GM19397 (cell line): Measurements from ENCODE around the gene FBXW8.

Experiments
- ATAC-seq: cut with Tn5 transposase; IDR thresholded peaks from one replicate; pipeline ENCODE4 v1.9.1; 2021; ENCODE audit warnings: mild to moderate bottlenecking, moderate library complexity; ENCODE audit not compliant: unreplicated experiment

Gene FBXW8

DNA sequence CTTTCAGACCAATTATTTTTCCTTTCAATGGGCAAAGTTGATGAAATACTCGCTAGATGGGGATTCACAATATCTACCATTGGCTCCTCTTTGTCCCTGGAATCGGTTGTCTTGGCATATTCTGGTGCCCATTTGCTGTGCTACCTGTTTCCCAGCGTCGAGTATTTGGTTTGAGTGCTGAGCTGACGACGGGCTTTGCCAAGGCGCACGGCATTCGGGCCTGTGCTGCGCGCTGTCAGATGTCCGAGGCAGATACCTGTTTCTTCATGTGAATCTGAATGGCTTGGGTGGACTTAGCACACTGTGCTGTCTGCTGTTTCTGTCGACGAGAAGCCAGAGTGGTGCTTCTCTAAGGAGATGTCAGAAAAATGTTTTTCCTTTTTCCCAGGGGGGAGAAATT lies 107.5 kb downstream of the FBXW8 start:
- no peak for ATAC-seq

GRCh38 chr12:117018685-117019084 lies 107.9 kb downstream of the FBXW8 start:
- no peak for ATAC-seq

- no peak for ATAC-seq
Measured at GRCh38 chr12:117019866-117020265, 109.1 kb downstream of the FBXW8 start.

- no peak for ATAC-seq
Measured at GRCh38 chr12:117020536-117021220, 109.9 kb downstream of the FBXW8 start.

- ATAC-seq, result no peak
Measured at GRCh38 chr12:117022465-117022864, 111.7 kb downstream of the FBXW8 start.

GRCh38 chr12:117023998-117024960 lies 113.5 kb downstream of the FBXW8 start:
- no peak for ATAC-seq

DNA sequence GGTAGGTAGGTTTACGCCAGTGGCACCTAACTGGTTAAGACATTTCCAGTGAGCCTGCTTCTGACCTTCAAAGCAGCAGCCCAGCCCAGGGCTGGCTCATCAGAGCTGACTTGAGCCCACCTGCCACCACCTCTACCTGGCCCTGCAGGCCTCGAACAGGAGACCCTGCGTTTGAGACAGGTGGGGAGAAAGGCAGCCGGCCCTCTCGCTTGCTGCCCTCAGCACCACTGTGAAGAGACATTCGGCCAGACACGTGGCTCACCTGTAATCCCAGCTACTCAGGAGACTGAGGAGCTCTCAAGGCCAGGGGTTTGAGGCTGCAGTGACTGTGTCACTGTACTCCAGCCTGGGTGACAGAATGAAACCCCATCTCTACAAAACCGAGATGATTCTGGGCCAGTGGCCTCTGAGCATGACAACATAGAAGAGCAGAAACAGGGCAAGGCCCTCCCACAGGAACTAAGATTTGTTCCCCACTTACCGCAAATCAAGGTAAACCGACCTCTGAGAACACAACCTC lies 114.3 kb downstream of the FBXW8 start:
- ATAC-seq, result no peak

DNA sequence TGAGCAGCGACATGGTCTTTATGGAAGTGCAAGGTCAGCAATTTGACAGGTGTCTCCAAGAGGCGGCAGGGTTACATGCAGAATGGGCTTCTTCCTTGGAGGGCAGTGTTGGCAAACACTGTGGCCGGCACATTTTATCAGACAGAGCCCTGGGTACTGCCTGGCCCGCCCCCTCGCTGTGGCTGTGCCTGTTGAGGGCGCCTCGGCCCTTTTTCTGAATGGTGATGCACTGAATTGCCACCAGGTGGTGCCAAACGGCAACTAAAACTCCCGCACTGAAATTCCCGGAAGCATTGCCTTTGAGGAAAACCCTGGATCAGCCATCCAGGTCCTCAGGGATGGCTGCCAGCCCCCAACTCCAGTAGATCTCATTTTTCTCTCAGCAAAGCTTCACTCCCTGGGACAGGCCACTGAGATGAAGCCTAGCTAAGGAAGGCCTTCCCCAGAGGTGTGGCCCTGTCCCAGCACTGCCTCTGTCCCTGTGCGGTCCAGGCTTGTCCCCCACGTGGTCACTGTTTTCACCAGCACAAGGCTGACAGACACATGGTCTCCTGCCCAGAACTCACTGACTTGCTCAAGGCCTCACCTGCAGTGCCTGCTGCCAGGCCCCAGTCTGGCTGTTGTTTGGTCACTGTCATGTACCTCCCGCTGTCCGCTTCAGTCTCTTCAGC lies 114.9 kb downstream of the FBXW8 start:
- ATAC-seq, result no peak

GRCh38 chr12:117026343-117026742 lies 115.6 kb downstream of the FBXW8 start:
- no peak for ATAC-seq

DNA sequence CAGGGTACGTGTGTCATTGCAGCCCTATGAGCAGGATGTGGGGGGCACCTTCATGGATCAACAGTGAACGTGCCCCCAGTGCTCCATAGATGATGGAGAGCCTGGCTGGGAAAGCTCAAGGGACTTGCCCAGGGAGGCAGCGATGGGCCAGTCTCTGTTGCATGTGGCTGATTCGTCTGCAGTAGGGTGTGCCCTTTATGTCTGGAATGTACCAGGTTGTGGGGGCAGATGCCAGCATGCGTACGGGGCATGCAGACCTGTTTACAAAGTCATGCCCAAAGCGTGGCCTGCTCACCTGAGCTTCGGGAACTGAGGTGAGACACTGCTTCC lies 116.1 kb downstream of the FBXW8 start:
- no peak for ATAC-seq

- ATAC-seq, result no peak
Measured at GRCh38 chr12:117027251-117028086, 116.7 kb downstream of the FBXW8 start.

DNA sequence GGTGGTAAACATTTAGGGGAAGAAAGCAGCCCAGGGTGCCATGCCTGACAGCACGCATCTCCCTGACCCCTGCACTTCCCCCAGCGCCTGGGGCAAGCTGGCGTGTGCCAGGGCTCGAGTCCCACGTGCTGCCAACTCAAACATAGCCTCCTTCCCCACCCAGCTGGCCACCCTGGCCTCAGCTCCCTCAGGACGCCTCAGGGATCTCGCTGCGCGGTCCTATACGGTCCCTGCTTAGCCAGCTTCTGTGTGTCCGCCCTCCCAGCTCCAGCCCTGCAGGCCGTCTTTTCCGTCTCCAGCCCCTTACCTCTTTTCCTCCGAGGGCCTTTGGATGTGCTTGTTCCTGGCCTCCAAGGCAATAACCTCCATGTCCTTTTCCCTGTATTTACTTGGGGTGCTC lies 117.5 kb downstream of the FBXW8 start:
- no peak for ATAC-seq

DNA sequence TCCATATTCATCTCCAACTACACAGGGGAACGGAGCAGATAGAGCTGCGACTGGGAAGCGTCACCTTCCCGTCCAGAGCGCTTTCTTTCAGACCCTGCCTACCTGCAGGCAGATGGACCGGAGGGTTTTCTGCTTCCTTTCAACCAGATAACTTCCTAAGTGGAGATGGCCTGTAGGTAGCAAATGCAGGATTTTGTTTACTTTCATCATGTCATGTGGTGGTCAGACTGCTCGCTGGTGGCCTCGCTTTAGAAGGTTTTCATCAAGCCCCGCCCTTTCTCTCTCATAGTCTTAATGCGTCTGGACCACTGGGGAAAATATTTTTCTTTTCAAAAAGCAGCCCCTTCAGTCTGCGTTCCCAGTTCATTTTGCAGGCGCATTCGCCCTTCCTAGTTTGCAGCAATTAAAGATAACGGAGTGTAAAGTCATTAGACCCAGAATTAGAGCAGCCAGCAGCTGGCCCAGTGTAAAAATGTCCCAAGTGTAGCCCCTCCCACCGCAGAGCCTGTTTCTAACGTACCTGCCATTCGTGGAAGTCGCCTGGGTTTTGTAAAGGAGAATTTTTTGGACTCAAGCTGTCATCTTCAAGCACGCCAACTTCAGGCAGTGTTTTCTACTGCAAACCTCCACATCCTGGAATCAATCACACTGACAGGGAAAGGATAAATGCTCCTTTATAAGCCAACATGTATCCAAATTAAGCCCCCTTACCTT lies 119.6 kb downstream of the FBXW8 start:
- no peak for ATAC-seq

DNA sequence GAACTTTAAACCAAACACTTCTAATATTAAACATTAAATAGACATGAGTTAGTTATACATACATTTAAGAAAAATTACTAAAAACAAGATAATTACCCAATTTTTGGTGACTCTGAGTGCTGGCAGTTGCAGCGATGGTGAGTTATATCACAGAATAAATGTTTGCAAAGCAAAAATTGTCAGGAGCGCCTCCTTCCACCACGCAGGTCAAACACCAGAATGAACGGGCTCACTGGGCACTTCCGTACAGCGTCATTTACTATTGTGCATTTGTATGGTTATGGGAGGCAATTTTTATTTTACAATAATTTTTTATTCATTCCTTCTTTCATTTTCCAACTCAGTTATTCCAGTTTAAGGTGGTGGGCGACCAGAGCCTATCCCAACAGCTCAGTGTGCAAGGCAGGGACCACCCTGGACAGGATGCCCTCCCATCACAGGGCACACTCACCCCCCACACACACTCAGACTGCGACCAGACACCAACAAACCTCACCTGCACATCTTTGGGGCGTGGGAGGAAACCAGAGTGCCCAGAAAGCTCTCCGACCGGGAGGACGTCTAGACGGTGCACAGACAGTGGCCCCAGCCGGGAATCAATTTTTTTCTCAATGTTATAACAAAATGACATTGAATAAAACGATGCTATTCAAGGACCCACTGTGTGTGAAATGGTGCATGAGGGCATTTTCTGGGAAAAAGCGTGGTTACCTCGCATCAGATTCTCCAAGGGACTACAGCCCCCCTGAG lies 121.3 kb downstream of the FBXW8 start:
- ATAC-seq, result no peak

DNA sequence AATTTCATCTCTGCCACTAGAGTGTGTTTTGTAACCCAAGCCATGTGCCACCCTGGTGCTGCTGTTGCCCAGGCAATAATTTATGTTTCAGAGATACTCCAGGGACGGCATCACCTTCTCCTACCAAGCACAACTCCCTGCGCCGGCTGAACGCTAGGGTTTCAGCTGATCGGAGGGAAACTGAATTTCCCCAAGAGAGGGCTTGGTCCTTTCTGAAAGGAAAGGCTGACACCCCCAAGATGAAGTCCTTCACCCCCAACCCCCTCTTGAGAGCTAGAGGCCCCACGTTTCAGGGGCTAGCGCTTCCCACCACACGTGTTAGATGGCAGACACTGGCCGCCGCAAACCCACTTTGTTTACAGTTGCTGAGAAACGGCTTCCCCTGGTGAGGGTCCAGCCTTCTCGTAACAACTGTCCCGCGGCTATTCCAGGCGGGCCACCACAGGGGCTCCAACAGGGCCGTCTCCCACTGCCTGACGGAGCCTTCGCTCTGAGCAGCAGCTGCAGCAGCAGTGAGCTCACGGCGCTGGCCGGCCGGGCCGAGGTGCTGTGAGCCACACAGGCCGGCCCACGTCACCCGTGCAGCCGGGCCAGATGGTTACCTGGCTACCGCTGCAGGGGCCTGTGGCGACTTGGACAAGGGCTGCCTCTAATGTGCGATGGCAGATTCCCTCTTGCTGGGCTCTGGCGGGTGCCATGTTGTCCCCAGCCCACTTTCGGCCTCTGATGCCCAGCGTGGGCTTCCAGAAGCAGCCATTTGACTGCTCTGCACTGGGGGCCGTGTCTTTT lies 122.0 kb downstream of the FBXW8 start:
- ATAC-seq, result no peak

DNA sequence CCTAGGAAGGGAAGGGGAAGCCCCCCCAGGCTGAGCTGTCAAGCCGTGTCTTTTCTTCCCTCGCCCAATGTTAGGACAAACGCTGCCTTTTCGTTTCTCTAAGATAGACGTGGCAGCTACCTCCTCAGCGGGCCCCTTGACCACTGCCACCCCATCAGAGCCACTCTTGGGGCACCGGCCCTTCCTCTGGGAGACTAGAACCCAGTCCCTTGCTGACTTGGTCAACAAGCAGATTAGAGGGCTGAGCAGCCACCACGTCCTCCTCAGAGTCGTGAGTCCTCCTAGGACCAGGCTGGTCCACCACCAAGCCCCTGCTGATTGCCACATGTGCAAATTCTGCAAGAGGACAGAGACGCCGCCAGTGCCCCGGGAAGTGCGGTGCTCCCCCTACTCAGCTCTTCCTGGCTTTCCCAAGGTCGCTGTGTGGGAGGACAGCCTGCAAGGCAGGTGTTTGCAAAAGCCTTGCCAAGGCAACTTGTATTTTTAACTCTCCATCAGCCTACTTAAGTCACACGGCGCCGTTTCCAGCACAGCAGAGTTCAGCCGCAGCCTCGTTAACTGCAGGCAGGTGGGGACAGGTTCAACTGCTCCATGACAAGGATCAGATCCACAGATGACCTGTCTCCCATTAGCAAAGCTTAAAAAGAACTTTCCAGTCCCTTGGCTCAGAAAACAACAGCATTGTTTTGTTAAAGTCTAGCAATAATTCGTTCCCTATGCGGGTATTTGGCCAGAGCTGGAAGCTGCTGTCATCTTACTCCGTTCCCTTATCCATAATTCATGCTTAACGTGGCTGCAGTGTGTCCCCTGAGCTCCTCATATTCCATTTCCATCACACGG lies 122.9 kb downstream of the FBXW8 start:
- no peak for ATAC-seq

- no peak for ATAC-seq
Measured at GRCh38 chr12:117034249-117034648, 123.5 kb downstream of the FBXW8 start.
